A673 (cell line): ENCODE results near the gene LRRTM2. TPM values are rescaled to one million over a fixed set of nuclear protein-coding genes. Genes with fewer than 3 reads are reported as not detected.

ENCODE experiments used
- BruUV-seq: library from RNA; stranded (reverse); fragments of 400-500 nt; replicated peaks from 2 replicates; lab custom pipeline; 2021; lab: Mats Ljungman, UMichigan
- CTCF ChIA-PET: fragments of 300-600 bp; sonication (Branson Sonifier 250); formaldehyde crosslinking; loops from one replicate; lab custom pipeline; 2022; ENCODE audit warnings: antibody characterized with exemption; lab: Charles Lee
- POLR2A ChIA-PET: fragments of 300-600 bp; sonication (Branson Sonifier 250); formaldehyde crosslinking; loops from one replicate; lab custom pipeline; 2022; ENCODE audit warnings: antibody characterized with exemption; ENCODE audit not compliant: low non-redundant PET; lab: Charles Lee
- DNase-seq: peaks from one replicate; pipeline ENCODE4 v3.0.0-alpha.2; 2015; ENCODE audit warnings: low spot score
- H3K27ac ChIP-seq: fragments of 200-600 bp; sonication (generic); 2 replicates; pipeline ENCODE4 v1.5.1; 2016; ENCODE audit warnings: mixed run types, low read depth, mild to moderate bottlenecking, mixed read lengths, antibody characterized with exemption, low read length; ENCODE audit not compliant: poor library complexity, severe bottlenecking
- H3K27me3 ChIP-seq: fragments of 200-600 bp; sonication (generic); replicated peaks from 2 replicates; pipeline ENCODE4 v1.6.1; 2017; ENCODE audit warnings: mixed run types, low read depth, mild to moderate bottlenecking, mixed read lengths, antibody characterized with exemption, low read length; ENCODE audit not compliant: insufficient read depth, poor library complexity
- H3K36me3 ChIP-seq: fragments of 200-600 bp; sonication (generic); 2 replicates; pipeline ENCODE4 v1.6.1; 2016; ENCODE audit warnings: mixed run types, mild to moderate bottlenecking, mixed read lengths, antibody characterized with exemption, low read length; ENCODE audit not compliant: insufficient read depth, poor library complexity, severe bottlenecking
- H3K4me1 ChIP-seq: fragments of 200-600 bp; sonication (generic); 2 replicates; pipeline ENCODE4 v1.6.1; 2017; ENCODE audit warnings: mixed run types, mild to moderate bottlenecking, mixed read lengths, antibody characterized with exemption, low read length; ENCODE audit not compliant: insufficient read depth, poor library complexity, severe bottlenecking
- H3K4me3 ChIP-seq: fragments of 200-600 bp; sonication (generic); 2 replicates; pipeline ENCODE4 v1.5.1; 2016; ENCODE audit warnings: low read depth, mixed run types, mild to moderate bottlenecking, mixed read lengths, low read length; ENCODE audit not compliant: poor library complexity, severe bottlenecking
- H3K9me3 ChIP-seq: fragments of 200-600 bp; sonication (generic); 2 replicates; pipeline ENCODE4 v1.6.1; 2016; ENCODE audit warnings: mixed run types, low read depth, mild to moderate bottlenecking, mixed read lengths, antibody characterized with exemption, low read length; ENCODE audit not compliant: poor library complexity, severe bottlenecking
- EZH2 ChIP-seq: fragments of 200-600 bp; sonication (generic); IDR thresholded peaks from 2 replicates; pipeline ENCODE4 v1.6.1; 2017; ENCODE audit warnings: borderline replicate concordance, low read depth, mild to moderate bottlenecking, mixed read lengths, antibody characterized with exemption, low read length; ENCODE audit not compliant: poor library complexity, severe bottlenecking
- intact Hi-C: fragments of 100-400 bp; cut with micrococcal nuclease; formaldehyde crosslinking; loops from one replicate; pipeline ENCODE4 v1.10.0; 2022; ENCODE audit not compliant: unreplicated experiment
- total RNA-seq: library from RNA; stranded (reverse); gene quantifications from 2 replicates; pipeline ENCODE4 v1.2.3, GENCODE V29; 2021
- TF ChIP-seq, protein P1 (sequence below): fragments of 300-800, 200-600 bp; sonication (generic); conservative IDR thresholded peaks from 2 replicates; pipeline ENCODE4 v1.5.1; 2017; ENCODE audit warnings: low read depth, mild to moderate bottlenecking, antibody characterized with exemption, low read length, moderate library complexity, mixed read lengths

LRRTM2 gene
- total RNA-seq, 1 experiment from 2014 or later: 0.67 TPM

DNA sequence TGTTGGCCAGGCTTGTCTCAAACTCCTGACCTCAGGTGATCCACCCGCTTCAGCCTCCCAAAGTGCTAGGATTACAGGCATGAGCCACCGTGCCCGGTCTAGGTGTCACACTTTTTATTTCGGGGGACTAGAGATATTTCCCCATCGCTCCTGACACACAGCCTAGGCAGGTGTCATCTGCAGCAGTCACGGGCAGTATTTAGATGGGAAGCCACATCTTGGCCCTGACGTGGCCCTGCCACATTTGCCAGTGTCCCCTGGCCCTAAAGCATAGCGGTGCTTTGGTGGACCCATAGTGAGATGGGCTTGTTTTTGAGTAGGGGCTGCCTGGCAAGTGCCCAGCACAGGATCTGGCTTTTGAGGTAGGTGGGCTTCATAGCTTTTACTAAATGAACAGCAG lies 45.0 kb upstream of the LRRTM2 start:
- no peaks in the 10 kb centered on the region for H3K9me3 ChIP-seq
- CTCF ChIA-PET: no interaction called here
- no peak overlapping the region for H3K27ac ChIP-seq
- no peak for TF ChIP-seq EZH2
- TF ChIP-seq, protein P1, sequence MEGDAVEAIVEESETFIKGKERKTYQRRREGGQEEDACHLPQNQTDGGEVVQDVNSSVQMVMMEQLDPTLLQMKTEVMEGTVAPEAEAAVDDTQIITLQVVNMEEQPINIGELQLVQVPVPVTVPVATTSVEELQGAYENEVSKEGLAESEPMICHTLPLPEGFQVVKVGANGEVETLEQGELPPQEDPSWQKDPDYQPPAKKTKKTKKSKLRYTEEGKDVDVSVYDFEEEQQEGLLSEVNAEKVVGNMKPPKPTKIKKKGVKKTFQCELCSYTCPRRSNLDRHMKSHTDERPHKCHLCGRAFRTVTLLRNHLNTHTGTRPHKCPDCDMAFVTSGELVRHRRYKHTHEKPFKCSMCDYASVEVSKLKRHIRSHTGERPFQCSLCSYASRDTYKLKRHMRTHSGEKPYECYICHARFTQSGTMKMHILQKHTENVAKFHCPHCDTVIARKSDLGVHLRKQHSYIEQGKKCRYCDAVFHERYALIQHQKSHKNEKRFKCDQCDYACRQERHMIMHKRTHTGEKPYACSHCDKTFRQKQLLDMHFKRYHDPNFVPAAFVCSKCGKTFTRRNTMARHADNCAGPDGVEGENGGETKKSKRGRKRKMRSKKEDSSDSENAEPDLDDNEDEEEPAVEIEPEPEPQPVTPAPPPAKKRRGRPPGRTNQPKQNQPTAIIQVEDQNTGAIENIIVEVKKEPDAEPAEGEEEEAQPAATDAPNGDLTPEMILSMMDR: no peak
- POLR2A ChIA-PET: no interaction called here
- no peaks in the 10 kb centered on the region for H3K4me1 ChIP-seq
- no peaks in the 10 kb centered on the region for H3K27me3 ChIP-seq
- H3K4me3 ChIP-seq: no peak overlapping the region
- intact Hi-C loops: no loop called here
- H3K36me3 ChIP-seq: peaks cover 11% of the 10 kb centered on the region
- no TSS peak for BruUV-seq
- DNase-seq: no peak

DNA sequence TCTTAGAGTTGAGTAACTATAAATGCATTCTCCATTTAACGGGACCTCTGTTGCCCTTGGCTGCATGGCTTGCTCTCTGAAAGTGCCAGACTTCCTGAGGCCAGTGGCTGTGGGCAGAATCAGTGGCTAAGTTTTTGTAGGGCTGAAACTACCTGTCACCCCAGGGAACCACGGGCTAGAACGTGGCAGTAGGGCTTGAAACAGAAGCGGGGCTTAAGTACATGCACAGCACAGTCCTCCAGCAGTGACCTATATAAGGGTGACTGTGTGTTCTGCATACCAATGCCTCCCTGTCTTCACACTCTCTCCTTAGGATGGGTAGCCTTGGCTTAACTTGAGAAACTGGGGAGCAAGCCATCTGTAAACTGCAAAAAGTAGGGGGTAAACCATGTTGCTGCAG lies 43.6 kb upstream of the LRRTM2 start:
- DNase-seq: no peak
- no peaks in the 10 kb centered on the region for H3K36me3 ChIP-seq
- no peaks in the 10 kb centered on the region for H3K27me3 ChIP-seq
- intact Hi-C loops: no loop called here
- POLR2A ChIA-PET: no interaction called here
- BruUV-seq: no TSS peak
- CTCF ChIA-PET: no interaction called here
- TF ChIP-seq, protein P1: no peak
- no peak for TF ChIP-seq EZH2
- H3K27ac ChIP-seq: no peak overlapping the region
- no peaks in the 10 kb centered on the region for H3K9me3 ChIP-seq
- H3K4me1 ChIP-seq: no peaks in the 10 kb centered on the region
- no peak overlapping the region for H3K4me3 ChIP-seq

DNA sequence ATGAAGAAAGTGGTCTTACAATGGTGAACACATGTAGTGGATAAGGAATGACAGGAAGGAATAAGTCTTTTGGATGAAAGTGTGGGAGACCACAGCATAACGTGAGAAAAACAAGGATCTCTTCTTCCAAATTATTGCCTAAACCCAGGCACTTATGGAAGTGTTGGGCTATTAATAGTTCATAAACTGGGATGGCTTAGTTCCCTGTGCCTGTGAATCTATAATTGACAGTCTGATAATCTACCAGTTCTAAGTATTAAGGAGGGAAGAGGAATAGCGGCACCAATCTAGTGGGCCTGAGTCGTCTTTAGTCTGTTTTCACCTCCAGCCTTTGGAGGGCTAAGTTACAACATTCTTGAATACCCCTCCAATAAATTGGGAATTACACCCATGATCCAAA lies 39.2 kb upstream of the LRRTM2 start:
- TF ChIP-seq, protein P1: no peak
- TF ChIP-seq EZH2: no peak
- BruUV-seq: no TSS peak
- no peaks in the 10 kb centered on the region for H3K36me3 ChIP-seq
- intact Hi-C loops: no loop called here
- H3K4me1 ChIP-seq: no peaks in the 10 kb centered on the region
- DNase-seq: no peak
- ChIA-PET POLR2A (no interaction called here), CTCF (no interaction called here)
- H3K27ac ChIP-seq: no peak overlapping the region
- no peaks in the 10 kb centered on the region for H3K27me3 ChIP-seq
- no peak overlapping the region for H3K4me3 ChIP-seq
- H3K9me3 ChIP-seq: no peaks in the 10 kb centered on the region
